Mucosa of stomach (tissue), 1 donor: Measurements from ENCODE around the gene ANXA3.

Experiments
- H3K27me3 ChIP-seq: one replicate; pipeline ENCODE4 v1.7.0; 2013; ENCODE audit warnings: mild to moderate bottlenecking, low read length; ENCODE audit not compliant: control insufficient read depth, insufficient read depth
- H3K36me3 ChIP-seq: one replicate; pipeline ENCODE4 v1.7.0; 2013; ENCODE audit warnings: low read length; ENCODE audit not compliant: control insufficient read depth, insufficient read depth
- H3K4me1 ChIP-seq: one replicate; pipeline ENCODE4 v1.7.0; 2013; ENCODE audit warnings: mild to moderate bottlenecking, low read length; ENCODE audit not compliant: control insufficient read depth, insufficient read depth
- H3K4me3 ChIP-seq: one replicate; pipeline ENCODE4 v1.7.0; 2013; ENCODE audit warnings: low read length
- H3K9ac ChIP-seq: one replicate; pipeline ENCODE4 v1.7.0; 2013; ENCODE audit warnings: mild to moderate bottlenecking, low read length, moderate library complexity
- H3K9me3 ChIP-seq: one replicate; pipeline ENCODE4 v1.7.0; 2013; ENCODE audit warnings: mild to moderate bottlenecking, low read length, moderate library complexity; ENCODE audit not compliant: control insufficient read depth
- donor health status: Pancreatic carcinoma.

Gene ANXA3

GRCh38 chr4:78565971-78566372, 14.4 kb downstream of the ANXA3 start:
- Histone ChIP-seq H3K9me3 (no peaks in the 10 kb centered on the region), H3K4me3 (no peak overlapping the region), H3K9ac (no peak overlapping the region), H3K4me1 (peaks cover 57% of the 10 kb centered on the region), H3K36me3 (no peaks in the 10 kb centered on the region), H3K27me3 (no peaks in the 10 kb centered on the region)

- Histone ChIP-seq H3K4me1 (peaks cover 49% of the 10 kb centered on the region), H3K27me3 (no peaks in the 10 kb centered on the region), H3K9ac (no peak overlapping the region), H3K36me3 (no peaks in the 10 kb centered on the region), H3K9me3 (no peaks in the 10 kb centered on the region), H3K4me3 (no peak overlapping the region)
These were observed 15.4 kb downstream of the ANXA3 start for GRCh38 chr4:78566834-78567499.

- Histone ChIP-seq H3K27me3 (no peaks in the 10 kb centered on the region), H3K4me3 (no peak overlapping the region), H3K9ac (no peak overlapping the region), H3K4me1 (peaks cover 44% of the 10 kb centered on the region), H3K36me3 (no peaks in the 10 kb centered on the region), H3K9me3 (no peaks in the 10 kb centered on the region)
These were observed 16.0 kb downstream of the ANXA3 start for GRCh38 chr4:78567500-78568060.

- Histone ChIP-seq H3K36me3 (no peaks in the 10 kb centered on the region), H3K4me3 (no peak overlapping the region), H3K4me1 (peaks cover 42% of the 10 kb centered on the region), H3K27me3 (no peaks in the 10 kb centered on the region), H3K9me3 (no peaks in the 10 kb centered on the region), H3K9ac (no peak overlapping the region)
These were observed 17.2 kb downstream of the ANXA3 start for GRCh38 chr4:78568640-78569305.

GRCh38 chr4:78569306-78569821, 17.8 kb downstream of the ANXA3 start:
- Histone ChIP-seq H3K4me3 (no peak overlapping the region), H3K27me3 (no peaks in the 10 kb centered on the region), H3K36me3 (no peaks in the 10 kb centered on the region), H3K9me3 (no peaks in the 10 kb centered on the region), H3K9ac (no peak overlapping the region), H3K4me1 (peaks cover 42% of the 10 kb centered on the region)

GRCh38 chr4:78570117-78570516, 18.5 kb downstream of the ANXA3 start:
- peaks cover 38% of the 10 kb centered on the region for H3K4me1 ChIP-seq
- no peaks in the 10 kb centered on the region for H3K9me3 ChIP-seq
- no peaks in the 10 kb centered on the region for H3K36me3 ChIP-seq
- H3K9ac ChIP-seq: no peak overlapping the region
- H3K4me3 ChIP-seq: no peak overlapping the region
- H3K27me3 ChIP-seq: no peaks in the 10 kb centered on the region

- no peak overlapping the region for H3K9ac ChIP-seq
- H3K4me1 ChIP-seq: peaks cover 27% of the 10 kb centered on the region
- H3K4me3 ChIP-seq: no peak overlapping the region
- no peaks in the 10 kb centered on the region for H3K36me3 ChIP-seq
- no peaks in the 10 kb centered on the region for H3K27me3 ChIP-seq
- no peaks in the 10 kb centered on the region for H3K9me3 ChIP-seq
These were observed 20.2 kb downstream of the ANXA3 start for GRCh38 chr4:78571804-78572203.

- Histone ChIP-seq H3K36me3 (no peaks in the 10 kb centered on the region), H3K9ac (no peak overlapping the region), H3K4me1 (no peaks in the 10 kb centered on the region), H3K27me3 (no peaks in the 10 kb centered on the region), H3K9me3 (no peaks in the 10 kb centered on the region), H3K4me3 (no peak overlapping the region)
These were observed 27.3 kb downstream of the ANXA3 start for GRCh38 chr4:78578674-78579425.

GRCh38 chr4:78581618-78582017, 30.0 kb downstream of the ANXA3 start:
- no peaks in the 10 kb centered on the region for H3K27me3 ChIP-seq
- H3K4me3 ChIP-seq: no peak overlapping the region
- no peaks in the 10 kb centered on the region for H3K9me3 ChIP-seq
- no peaks in the 10 kb centered on the region for H3K36me3 ChIP-seq
- no peak overlapping the region for H3K9ac ChIP-seq
- peaks cover 14% of the 10 kb centered on the region for H3K4me1 ChIP-seq

GRCh38 chr4:78584863-78585547, 33.4 kb downstream of the ANXA3 start:
- Histone ChIP-seq H3K27me3 (no peaks in the 10 kb centered on the region), H3K9me3 (no peaks in the 10 kb centered on the region), H3K4me3 (no peak overlapping the region), H3K36me3 (no peaks in the 10 kb centered on the region), H3K4me1 (peaks cover 14% of the 10 kb centered on the region), H3K9ac (peak overlapping the region; percentile 16)

GRCh38 chr4:78585633-78586032, 34.1 kb downstream of the ANXA3 start:
- Histone ChIP-seq H3K4me1 (peaks cover 14% of the 10 kb centered on the region), H3K4me3 (no peak overlapping the region), H3K9me3 (no peaks in the 10 kb centered on the region), H3K36me3 (no peaks in the 10 kb centered on the region), H3K27me3 (no peaks in the 10 kb centered on the region), H3K9ac (no peak overlapping the region)
